ENCODE results near the gene TP53BP1. TPM values are rescaled to one million over a fixed set of nuclear protein-coding genes. Genes with fewer than 3 reads are reported as not detected.

TP53BP1 gene
- polyA plus RNA-seq, 1 donor = 42.5 TPM

- no peak for DNase-seq (ENCODE audit: low read depth)
These were observed 5.6 kb downstream of the TP53BP1 start for GRCh38 chr15:43487271-43487895.

DNA sequence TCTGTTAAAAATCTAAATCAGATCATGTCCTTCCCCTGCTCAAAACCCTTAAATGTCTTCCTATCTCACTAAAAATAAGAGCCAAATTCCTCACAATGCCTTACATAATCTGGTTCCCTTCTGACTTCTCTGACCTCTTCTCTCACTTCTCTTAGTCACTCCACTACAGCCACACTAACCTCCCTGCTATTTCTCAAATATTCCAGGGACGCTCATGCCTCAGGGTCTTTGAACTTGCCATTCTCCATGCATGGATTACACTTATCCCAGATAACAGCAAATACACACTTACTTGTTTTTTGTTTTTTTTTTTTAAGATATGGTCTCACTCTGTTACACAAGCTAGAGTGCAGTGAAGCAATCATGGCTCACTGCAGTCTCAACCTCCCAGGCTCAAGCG lies 8.5 kb downstream of the TP53BP1 start:
- DNase-seq (ENCODE audit: low read depth) = no peak

DNA sequence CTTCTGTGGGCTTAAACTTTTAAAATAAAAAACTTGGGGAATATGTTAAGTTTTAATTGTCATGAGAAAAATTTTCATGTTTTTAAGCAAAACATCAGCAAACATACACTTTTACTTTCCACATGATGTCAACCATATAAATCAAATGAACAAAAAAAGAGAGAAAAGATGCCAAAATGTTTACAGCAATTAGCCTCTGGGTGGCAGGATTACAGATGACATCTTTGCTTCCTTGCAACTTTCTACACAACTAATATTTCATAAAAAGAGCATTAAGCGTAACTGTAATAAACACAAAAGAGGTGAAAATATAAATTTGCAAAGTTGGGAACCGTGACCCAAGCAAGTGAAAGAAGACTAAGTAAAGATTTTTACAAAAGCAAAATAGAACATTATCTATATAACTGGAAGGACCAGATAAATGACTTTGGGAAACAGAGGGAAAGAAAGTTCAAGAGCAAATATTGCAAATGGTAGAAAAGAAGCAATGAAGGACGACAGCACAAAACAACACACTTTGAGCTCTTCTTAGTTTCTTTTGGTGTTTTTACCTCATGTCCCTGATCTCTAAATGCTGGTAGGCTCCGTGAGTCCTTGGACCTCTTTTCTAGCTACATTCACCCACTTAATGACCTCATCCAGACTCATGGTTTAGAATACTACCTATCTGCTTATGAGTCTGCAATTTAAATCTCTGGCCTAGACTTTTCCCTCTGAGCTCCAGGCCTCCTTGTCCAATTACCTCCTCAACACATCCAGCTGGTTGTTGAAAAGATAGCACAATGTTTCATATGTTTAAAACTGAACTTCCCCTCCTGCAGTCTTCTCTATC lies 9.4 kb downstream of the TP53BP1 start:
- DNase-seq (ENCODE audit: low read depth) = peak; percentile 20

GRCh38 chr15:43473885-43474284 lies 19.1 kb downstream of the TP53BP1 start:
- DNase-seq (ENCODE audit: low read depth) = no peak

DNA sequence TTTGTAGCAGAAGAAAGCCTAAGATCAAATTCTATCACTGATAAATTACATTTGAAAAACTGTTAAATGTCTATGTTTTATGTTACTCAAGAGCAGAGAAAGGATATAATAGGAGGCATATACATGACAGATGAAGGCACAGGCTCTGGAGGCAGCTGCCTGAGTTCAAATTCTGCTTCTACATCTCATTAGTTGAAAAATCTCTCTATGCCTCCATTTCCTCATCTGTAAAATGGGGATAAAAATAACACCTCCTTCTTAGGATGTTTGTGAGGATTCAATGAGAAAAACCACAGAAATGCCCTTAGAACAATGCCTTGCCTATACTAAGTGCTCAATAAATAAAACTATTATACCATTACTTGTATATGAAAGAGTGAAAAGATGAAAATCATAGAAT lies 21.0 kb downstream of the TP53BP1 start:
- DNase-seq (ENCODE audit: low read depth) = no peak

- DNase-seq (ENCODE audit: low read depth) = no peak
These were observed 23.1 kb downstream of the TP53BP1 start for GRCh38 chr15:43469867-43470266.

GRCh38 chr15:43465100-43465499 lies 27.9 kb downstream of the TP53BP1 start:
- DNase-seq (ENCODE audit: low read depth) = no peak

DNA sequence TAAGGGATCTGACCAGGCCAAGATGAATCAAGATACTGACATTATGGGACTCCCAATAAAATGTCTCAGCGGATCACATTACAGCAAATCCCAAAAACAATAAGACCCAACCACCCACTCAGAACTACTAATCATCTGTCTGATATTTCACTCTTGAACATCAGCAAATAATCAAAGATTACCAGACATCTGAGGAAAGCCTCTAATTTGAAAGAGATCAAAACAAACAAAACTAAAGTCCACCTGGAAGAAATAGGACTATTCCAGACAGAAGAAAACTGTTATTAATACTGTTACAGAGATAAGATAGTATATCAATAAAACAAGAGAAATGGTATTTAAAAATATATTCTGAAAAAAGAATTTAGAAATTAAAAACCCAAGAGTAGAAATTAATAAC lies 29.0 kb downstream of the TP53BP1 start:
- DNase-seq (ENCODE audit: low read depth) = no peak

DNA sequence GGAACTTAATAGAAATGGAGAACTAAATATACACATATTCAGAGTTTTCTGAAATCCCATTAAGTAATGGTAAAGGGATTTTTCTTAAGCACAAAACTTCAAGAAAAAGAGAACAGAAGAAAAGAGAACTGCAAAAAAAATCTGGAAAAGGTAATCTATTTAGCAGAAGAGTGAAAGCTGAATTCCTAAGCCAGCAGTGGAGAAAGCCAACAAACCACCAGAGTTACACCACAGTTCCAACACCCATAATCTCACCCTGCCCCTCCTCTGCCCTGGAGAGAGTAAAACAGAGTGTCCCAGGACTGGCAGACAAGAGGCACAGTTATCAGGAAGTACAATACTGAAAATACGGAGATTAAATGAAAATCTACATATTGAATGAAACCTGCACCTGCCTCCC lies 29.4 kb downstream of the TP53BP1 start:
- no peak for DNase-seq (ENCODE audit: low read depth)

GRCh38 chr15:43449981-43450380 lies 43.0 kb downstream of the TP53BP1 start:
- no peak for DNase-seq (ENCODE audit: low read depth)

DNA sequence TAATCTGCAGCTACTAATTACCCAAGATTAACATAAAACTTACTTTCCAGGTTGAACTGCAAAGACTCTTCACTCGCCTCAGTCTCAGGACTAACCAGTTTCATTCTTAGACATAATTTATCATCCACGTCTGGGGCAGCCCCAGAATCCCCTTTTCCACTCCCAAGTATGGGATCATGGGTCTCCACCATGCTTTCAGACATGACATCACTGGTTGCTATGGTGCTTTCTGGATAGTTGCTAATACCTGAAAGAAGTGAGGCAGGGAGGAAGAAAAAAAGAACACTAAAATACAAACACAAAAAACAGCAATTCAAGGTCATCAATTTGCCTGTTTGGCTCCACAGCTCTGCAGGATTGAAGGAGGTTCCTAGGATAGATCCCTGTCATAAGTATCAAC lies 46.6 kb downstream of the TP53BP1 start:
- DNase-seq (ENCODE audit: low read depth) = no peak

DNA sequence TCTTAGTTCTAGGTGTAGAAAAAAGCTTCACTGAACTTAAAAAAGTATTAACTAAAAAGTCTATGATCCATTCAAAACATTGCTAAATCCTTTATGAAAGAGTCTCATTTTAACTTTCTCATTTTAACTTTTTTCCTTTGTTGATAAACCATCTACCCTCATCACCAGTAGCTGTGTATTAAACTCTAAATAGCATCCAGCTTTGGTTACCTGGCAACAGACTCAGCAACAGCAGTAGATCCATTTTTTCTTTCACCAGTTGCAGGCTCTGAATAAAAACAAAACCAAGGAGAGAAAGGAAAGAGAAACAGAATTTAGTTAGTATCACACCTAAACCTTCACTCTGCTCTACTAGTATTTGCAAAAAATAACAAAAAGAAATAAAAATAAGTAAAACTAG lies 51.6 kb downstream of the TP53BP1 start:
- DNase-seq (ENCODE audit: low read depth) = no peak

GRCh38 chr15:43440721-43441281 lies 52.2 kb downstream of the TP53BP1 start:
- DNase-seq (ENCODE audit: low read depth) = peak; percentile 13

DNA sequence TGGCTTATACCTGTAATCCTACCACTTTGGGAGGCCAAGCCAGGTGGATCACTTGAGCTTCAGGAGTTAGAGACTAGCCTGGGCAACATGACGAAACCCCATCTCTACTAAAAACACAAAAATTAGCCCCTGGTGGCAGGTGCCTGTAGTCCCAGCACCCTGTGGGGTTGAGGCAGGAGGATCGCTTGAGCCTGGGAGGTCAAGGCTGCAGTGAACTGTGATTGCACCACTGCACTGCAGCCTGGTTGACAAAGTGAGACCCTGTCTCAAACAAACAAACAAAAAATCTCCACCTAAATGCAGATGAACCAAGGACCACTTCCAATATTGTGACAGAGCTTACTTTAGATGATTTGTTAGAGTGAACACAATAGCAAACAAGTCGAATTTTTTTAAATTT lies 53.7 kb downstream of the TP53BP1 start:
- no peak for DNase-seq (ENCODE audit: low read depth)

DNA sequence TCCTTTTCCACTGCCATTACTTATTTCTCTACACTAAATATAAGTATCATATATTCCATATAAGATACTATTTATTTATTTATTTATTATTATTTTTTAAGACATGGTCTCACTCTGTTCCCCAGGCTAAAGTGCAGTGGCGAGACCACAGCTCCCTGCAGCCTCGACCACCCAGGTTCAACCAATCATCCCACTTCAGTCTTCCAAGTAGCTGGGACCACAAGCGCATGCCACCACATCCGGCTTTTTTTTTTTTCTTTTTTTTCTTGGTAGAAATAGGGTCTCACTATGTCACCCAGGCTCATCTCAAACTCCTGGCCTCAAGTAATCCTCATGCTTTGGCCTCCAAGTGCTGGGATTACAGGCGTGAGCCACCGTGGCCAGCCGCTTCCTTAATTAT lies 56.6 kb downstream of the TP53BP1 start:
- DNase-seq (ENCODE audit: low read depth) = no peak

GRCh38 chr15:43434446-43434845 lies 58.5 kb downstream of the TP53BP1 start:
- DNase-seq (ENCODE audit: low read depth) = no peak

DNA sequence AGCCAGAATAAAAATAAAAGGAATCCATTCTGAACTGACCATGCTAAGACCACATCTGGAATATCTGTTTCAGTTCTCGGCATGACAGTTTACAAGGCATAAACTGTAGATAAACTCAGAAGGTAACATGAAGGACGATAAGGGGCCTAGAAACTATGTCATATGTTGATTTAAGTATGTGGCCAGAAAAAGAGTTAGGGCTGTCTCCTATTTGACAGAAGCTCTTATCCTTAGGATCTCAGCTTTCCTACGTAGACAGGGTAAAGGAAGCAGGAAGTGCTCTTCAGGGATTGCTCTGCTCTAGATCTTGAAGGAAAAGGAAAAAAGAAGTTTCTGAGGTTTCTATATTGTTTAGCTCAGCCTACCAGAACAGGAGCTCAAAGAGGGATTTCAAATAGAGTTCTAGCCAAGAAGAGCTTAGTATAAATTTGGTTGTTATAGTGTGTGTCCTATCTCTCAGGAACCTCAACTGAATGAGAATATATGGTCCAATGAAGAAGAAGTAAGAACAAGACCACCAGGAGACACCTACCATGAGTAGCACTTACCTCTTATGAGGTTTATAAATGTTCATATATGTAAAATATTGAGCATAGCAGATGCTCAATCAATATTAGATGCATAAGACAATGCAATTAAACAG lies 59.2 kb downstream of the TP53BP1 start:
- DNase-seq (ENCODE audit: low read depth) = no peak

GRCh38 chr15:43433165-43433564 lies 59.8 kb downstream of the TP53BP1 start:
- DNase-seq (ENCODE audit: low read depth) = no peak

DNA sequence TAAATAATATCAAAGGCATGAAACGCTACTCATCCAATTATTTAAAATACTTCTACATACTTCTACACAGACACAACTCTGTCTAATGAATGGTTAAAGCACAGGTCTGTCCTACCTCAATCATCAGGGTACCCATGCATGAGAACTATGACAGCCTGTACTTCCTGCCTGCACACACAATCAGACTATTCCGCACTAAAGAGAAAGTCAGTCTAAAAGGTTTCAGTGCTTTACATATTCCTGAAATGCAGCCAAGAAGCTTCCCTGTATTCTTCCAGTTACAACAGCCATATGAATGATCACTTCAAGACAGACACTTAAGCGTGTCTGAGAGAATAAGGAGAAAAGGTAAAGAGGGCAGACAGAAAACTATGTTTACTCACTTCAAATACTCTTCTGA lies 63.3 kb downstream of the TP53BP1 start:
- peak; percentile 2 for DNase-seq (ENCODE audit: low read depth)

- no peak for DNase-seq (ENCODE audit: low read depth)
These were observed 69.2 kb downstream of the TP53BP1 start for GRCh38 chr15:43423793-43424192.

DNA sequence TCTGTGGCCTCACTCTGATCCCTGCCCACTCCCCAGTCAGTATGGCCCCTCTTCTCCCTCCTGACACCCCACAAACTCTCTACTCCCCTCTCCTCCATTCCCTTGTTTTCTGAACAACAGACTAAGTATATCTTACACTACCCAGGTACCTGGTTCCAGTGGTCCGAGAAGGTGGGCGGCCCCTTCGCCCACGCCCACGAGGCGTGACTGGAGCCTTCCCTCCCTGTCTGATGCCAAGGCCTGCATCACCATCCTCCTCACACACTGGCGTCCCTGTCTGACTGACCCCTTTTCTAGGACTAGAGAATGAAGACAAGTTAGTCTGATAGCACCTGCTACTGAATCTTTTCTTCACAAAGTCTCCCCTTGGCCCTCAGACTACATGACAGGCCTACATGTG lies 72.1 kb downstream of the TP53BP1 start:
- DNase-seq (ENCODE audit: low read depth) = no peak

- DNase-seq (ENCODE audit: low read depth) = no peak
These were observed 72.5 kb downstream of the TP53BP1 start for GRCh38 chr15:43420435-43420834.

DNA sequence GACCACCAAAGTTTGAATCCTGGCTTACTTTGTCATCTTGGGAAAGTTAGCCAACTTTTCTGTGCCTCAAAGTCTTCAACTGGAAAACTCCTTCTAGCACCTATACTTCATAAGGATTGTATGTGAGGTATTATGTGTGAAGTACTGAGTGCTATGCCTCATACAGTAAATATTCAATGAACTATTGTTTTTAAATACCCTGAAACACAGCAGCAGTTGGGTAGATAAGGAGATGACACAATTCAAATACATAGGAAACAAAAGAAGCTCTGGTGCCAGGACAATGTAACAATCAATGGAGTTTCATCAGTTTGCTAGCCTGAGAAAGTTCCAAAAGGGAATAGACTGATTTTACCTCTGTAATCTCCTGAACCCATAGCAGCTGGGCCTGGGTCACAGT lies 78.8 kb downstream of the TP53BP1 start:
- no peak for DNase-seq (ENCODE audit: low read depth)
